IMR-90 (cell line): Measurements from ENCODE around the gene MBD3L2. TPM values are rescaled to one million over a fixed set of nuclear protein-coding genes. Genes with fewer than 3 reads are reported as not detected.

Experiments used
- ATAC-seq: fragments of 200-7000 bp; cut with Tn5 transposase; 2 replicates; pipeline ENCODE4 v1.9.1; 2020; ENCODE audit warnings: low read depth, mild to moderate bottlenecking, moderate library complexity
- BruUV-seq: library from RNA; stranded (reverse); fragments of 400-500 nt; replicated peaks from 2 replicates; lab custom pipeline; 2021; lab: Mats Ljungman, UMichigan
- CTCF ChIA-PET: fragments of 300-600 bp; formaldehyde crosslinking; extraction: SDS; loops from one replicate; lab custom pipeline; 2021; ENCODE audit warnings: antibody characterized with exemption; lab: Yijun Ruan, JAX
- POLR2A ChIA-PET: fragments of 300-600 bp; sonication (Branson Sonifier 250); formaldehyde crosslinking; loops from one replicate; lab custom pipeline; 2022; ENCODE audit warnings: antibody characterized with exemption; ENCODE audit not compliant: unreplicated experiment; lab: Charles Lee
- DNase-seq: peaks from one replicate; pipeline ENCODE4 v3.0.0; 2013
- H2AFZ ChIP-seq: replicated peaks from 2 replicates; pipeline ENCODE3; 2013; ENCODE audit warnings: low read length, mild to moderate bottlenecking; ENCODE audit not compliant: poor library complexity
- H2AK5ac ChIP-seq: 2 replicates; pipeline ENCODE4 v1.6.1; 2013; ENCODE audit warnings: low read depth, low read length, inconsistent platforms
- H2AK9ac ChIP-seq: replicated peaks from 2 replicates; pipeline ENCODE3; 2013; ENCODE audit warnings: mild to moderate bottlenecking, low read depth, low read length, moderate library complexity; ENCODE audit not compliant: poor library complexity
- H2BK120ac ChIP-seq: 2 replicates; pipeline ENCODE4 v1.6.1; 2013; ENCODE audit warnings: low read depth, low read length, inconsistent platforms
- H2BK15ac ChIP-seq: 3 replicates; pipeline ENCODE4 v1.6.1; 2013; ENCODE audit warnings: low read depth, low read length, inconsistent platforms
- H2BK20ac ChIP-seq: 2 replicates; pipeline ENCODE4 v1.6.1; 2013; ENCODE audit warnings: low read depth, mild to moderate bottlenecking, inconsistent platforms, low read length, moderate library complexity
- H2BK5ac ChIP-seq: 2 replicates; pipeline ENCODE4 v1.6.1; 2013; ENCODE audit warnings: mild to moderate bottlenecking, low read depth, low read length, inconsistent platforms; ENCODE audit not compliant: poor library complexity, severe bottlenecking
- H3K14ac ChIP-seq: replicated peaks from 2 replicates; pipeline ENCODE4 v1.6.1; 2013; ENCODE audit warnings: low read depth, low read length, inconsistent platforms
- H3K18ac ChIP-seq: 2 replicates; pipeline ENCODE4 v1.6.1; 2013; ENCODE audit warnings: low read depth, low read length, control low read depth
- H3K23ac ChIP-seq: 2 replicates; pipeline ENCODE4 v1.6.1; 2013; ENCODE audit warnings: low read depth, low read length, inconsistent platforms
- H3K27ac ChIP-seq: 2 replicates; pipeline ENCODE4 v1.5.1; 2013; ENCODE audit warnings: mild to moderate bottlenecking, control low read depth, low read length; ENCODE audit not compliant: insufficient read depth
- H3K27me3 ChIP-seq: 2 replicates; pipeline ENCODE4 v1.6.1; 2013; ENCODE audit warnings: low read length; ENCODE audit not compliant: control insufficient read depth, insufficient read depth
- H3K36me3 ChIP-seq: 2 replicates; pipeline ENCODE4 v1.6.1; 2013; ENCODE audit warnings: low read length, mixed read lengths; ENCODE audit not compliant: control insufficient read depth, insufficient read depth
- H3K4ac ChIP-seq: 2 replicates; pipeline ENCODE4 v1.6.1; 2013; ENCODE audit warnings: low read depth, low read length, inconsistent platforms
- H3K4me1 ChIP-seq: 2 replicates; pipeline ENCODE4 v1.6.1; 2013; ENCODE audit warnings: low read length, mixed read lengths; ENCODE audit not compliant: control insufficient read depth, insufficient read depth
- H3K4me2 ChIP-seq: 2 replicates; pipeline ENCODE4 v1.6.1; 2013; ENCODE audit warnings: low read depth, mild to moderate bottlenecking, control low read depth, low read length, moderate library complexity
- H3K4me3 ChIP-seq: 2 replicates; pipeline ENCODE4 v1.5.1; 2013; ENCODE audit warnings: low read depth, mild to moderate bottlenecking, control low read depth, low read length, moderate library complexity; ENCODE audit not compliant: insufficient read depth
- H3K56ac ChIP-seq: 2 replicates; pipeline ENCODE4 v1.6.1; 2013; ENCODE audit warnings: low read length, inconsistent platforms; ENCODE audit not compliant: insufficient read depth; ENCODE audit errors: extremely low read depth
- H3K79me1 ChIP-seq, 2 experiments: 2 replicates each; pipeline ENCODE4 v1.6.1; 2013; ENCODE audit warnings: low read length in 2 of 2, inconsistent platforms in 1 of 2, low read depth in 1 of 2
- H3K9ac ChIP-seq: 2 replicates; pipeline ENCODE4 v1.6.1; 2013; ENCODE audit warnings: low read depth, low read length, control low read depth
- H3K9me1 ChIP-seq: 2 replicates; pipeline ENCODE4 v1.6.1; 2013; ENCODE audit warnings: low read length, inconsistent platforms; ENCODE audit not compliant: insufficient read depth
- H3K9me3 ChIP-seq: 2 replicates; pipeline ENCODE4 v1.6.1; 2013; ENCODE audit warnings: low read length; ENCODE audit not compliant: control insufficient read depth, insufficient read depth
- H4K20me1 ChIP-seq: 2 replicates; pipeline ENCODE4 v1.6.1; 2013; ENCODE audit warnings: low read length, inconsistent platforms; ENCODE audit not compliant: insufficient read depth
- H4K5ac ChIP-seq: 2 replicates; pipeline ENCODE4 v1.6.1; 2013; ENCODE audit warnings: mild to moderate bottlenecking, low read depth, low read length, control low read depth
- H4K8ac ChIP-seq, 2 experiments: 2 replicates each; pipeline ENCODE4 v1.6.1; 2013; ENCODE audit warnings: low read depth in 2 of 2, low read length in 2 of 2, control low read depth in 1 of 2, inconsistent platforms in 1 of 2
- H4K91ac ChIP-seq: 2 replicates; pipeline ENCODE4 v1.6.1; 2013; ENCODE audit warnings: low read depth, low read length, inconsistent platforms; ENCODE audit not compliant: insufficient read depth
- BHLHE40 ChIP-seq: fragments of 150-350 bp; IDR thresholded peaks from 2 replicates; pipeline ENCODE4 v1.6.1; 2016; ENCODE audit warnings: mild to moderate bottlenecking, low read depth, low read length
- CEBPB ChIP-seq: IDR thresholded peaks from 2 replicates; pipeline ENCODE4 v1.6.1; 2012; ENCODE audit warnings: low read depth, low read length, improper control_type of control experiment
- CHD1 ChIP-seq: IDR thresholded peaks from 2 replicates; pipeline ENCODE4 v1.6.1; 2012; ENCODE audit warnings: low read depth, low read length, improper control_type of control experiment
- FOS ChIP-seq: fragments of 150-350 bp; IDR thresholded peaks from 2 replicates; pipeline ENCODE4 v1.6.1; 2016; ENCODE audit warnings: low read depth, low read length
- MAFK ChIP-seq: IDR thresholded peaks from 2 replicates; pipeline ENCODE4 v1.6.1; 2012; ENCODE audit warnings: low read depth, low read length, improper control_type of control experiment
- MAZ ChIP-seq: IDR thresholded peaks from 2 replicates; pipeline ENCODE4 v1.6.1; 2012; ENCODE audit warnings: low read depth, mild to moderate bottlenecking, low read length, improper control_type of control experiment, moderate library complexity, borderline replicate concordance
- MXI1 ChIP-seq: IDR thresholded peaks from 2 replicates; pipeline ENCODE4 v1.6.1; 2012; ENCODE audit warnings: low read depth, mild to moderate bottlenecking, low read length, moderate library complexity, borderline replicate concordance
- POLR2A ChIP-seq: IDR thresholded peaks from 2 replicates; pipeline ENCODE4 v1.6.1; 2012; ENCODE audit warnings: mild to moderate bottlenecking, low read depth, low read length
- RCOR1 ChIP-seq: IDR thresholded peaks from 2 replicates; pipeline ENCODE4 v1.6.1; 2012; ENCODE audit warnings: mild to moderate bottlenecking, low read length, improper control_type of control experiment; ENCODE audit not compliant: insufficient replicate concordance
- SMC3 ChIP-seq: fragments of 150-350 bp; IDR thresholded peaks from 2 replicates; pipeline ENCODE4 v1.6.1; 2016; ENCODE audit warnings: low read depth, mild to moderate bottlenecking, antibody characterized with exemption, low read length, moderate library complexity
- WGBS, 2 experiments: methylation state at CpG; one replicate each; pipeline versions ENCODE4 v1.1.5 to v1.1.7; 2013; ENCODE audit warnings: missing lambda C conversion rate in 2 of 2; ENCODE audit not compliant: insufficient read length in 1 of 2; ENCODE audit errors: extremely low coverage in 2 of 2; 5-methylcytosine and 5-hydroxymethylcytosine counted together
- dilution Hi-C: fragments of 300-500 bp; cut with HindIII; formaldehyde crosslinking; loops from one replicate; pipeline ENCODE4 v1.14.3; 2018; ENCODE audit warnings: low sequenced_read_pairs; ENCODE audit not compliant: unreplicated experiment
- in situ Hi-C: fragments of 300-500 bp; cut with MboI; formaldehyde crosslinking; loops from 3 replicates; pipeline ENCODE4 v1.14.3; 2019; ENCODE audit warnings: low sequenced_read_pairs, inconsistent platforms, mixed read lengths
- intact Hi-C: fragments of 100-400 bp; cut with micrococcal nuclease; formaldehyde crosslinking; loops from 2 replicates; pipeline ENCODE4 v1.10.0; 2022
- polyA plus RNA-seq, 3 experiments: library from polyadenylated mRNA; depleted of rRNA; stranded (reverse); fragments of >200 nt; gene quantifications; 2 replicates each; pipeline ENCODE4 v1.2.3, GENCODE V29; 2012; ENCODE audit warnings: low replicate concordance in 1 of 3
- total RNA-seq: library from RNA; depleted of rRNA; stranded (reverse); fragments of >200 nt; gene quantifications from 2 replicates; pipeline ENCODE4 v1.2.3, GENCODE V29; 2012
- TF ChIP-seq, protein P1 (sequence below): conservative IDR thresholded peaks from 2 replicates; pipeline ENCODE4 v1.5.1; 2012; ENCODE audit warnings: mild to moderate bottlenecking, low read depth, low read length, improper control_type of control experiment
- TF ChIP-seq, protein P2 (sequence below): fragments of 150-350 bp; IDR thresholded peaks from 2 replicates; pipeline ENCODE4 v1.6.1; 2017; ENCODE audit warnings: mild to moderate bottlenecking, antibody characterized with exemption, low read length, low read depth

The MBD3L2 gene
- total and polyA plus RNA-seq, 2 of the 4 experiments (the other 2 are of a cell fraction), result not detected

DNA sequence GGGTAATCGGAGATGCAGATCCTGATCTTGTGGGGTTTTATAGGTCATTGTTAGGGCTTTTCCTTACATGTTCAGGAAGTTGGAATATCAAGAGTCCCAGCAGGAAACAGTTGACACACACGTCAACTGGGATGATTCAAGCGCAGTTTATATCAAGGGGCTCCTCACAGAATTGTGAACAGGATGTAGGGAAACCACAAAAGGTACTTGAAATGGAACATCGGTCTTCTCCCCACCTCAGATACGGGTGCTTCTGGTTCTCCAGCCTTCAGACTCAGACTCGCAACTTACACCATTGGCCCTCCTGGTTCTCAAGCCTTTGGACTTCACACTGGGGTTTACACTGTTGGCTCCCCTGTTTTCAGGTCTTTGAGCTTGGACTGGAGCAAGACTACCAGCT, 39.9 kb downstream of the MBD3L2 start:
- CTCF ChIA-PET, result no interaction called here
- no TSS peak for BruUV-seq
- dilution Hi-C loops, result no loop called here

More for the DNA sequence above, 39.9 kb downstream of the MBD3L2 start:
- no peak overlapping the region for H2AFZ ChIP-seq
- intact Hi-C loops (no loop called here), in situ Hi-C loops (no loop called here)
- WGBS, 2 experiments, result no CpG with 5 or more reads among the region's 6 CpGs
- H3K4me2 ChIP-seq, result no peak overlapping the region
- H2BK120ac ChIP-seq, result no peak overlapping the region
- no peak overlapping the region for H2BK15ac ChIP-seq
- no peaks in the 10 kb centered on the region for H4K20me1 ChIP-seq
- no peak overlapping the region for H4K8ac ChIP-seq
- H3K27ac ChIP-seq, result no peak overlapping the region
- no peak overlapping the region for H3K4ac ChIP-seq
- H2BK20ac ChIP-seq, result no peak overlapping the region
- no peak overlapping the region for H3K4me3 ChIP-seq
- TF ChIP-seq RCOR1 (no peak), CHD1 (no peak), MXI1 (no peak), MAFK (no peak), BHLHE40 (no peak), SMC3 (no peak), POLR2A (no peak), MAZ (no peak), FOS (no peak), CEBPB (no peak)
- TF ChIP-seq, protein P1, sequence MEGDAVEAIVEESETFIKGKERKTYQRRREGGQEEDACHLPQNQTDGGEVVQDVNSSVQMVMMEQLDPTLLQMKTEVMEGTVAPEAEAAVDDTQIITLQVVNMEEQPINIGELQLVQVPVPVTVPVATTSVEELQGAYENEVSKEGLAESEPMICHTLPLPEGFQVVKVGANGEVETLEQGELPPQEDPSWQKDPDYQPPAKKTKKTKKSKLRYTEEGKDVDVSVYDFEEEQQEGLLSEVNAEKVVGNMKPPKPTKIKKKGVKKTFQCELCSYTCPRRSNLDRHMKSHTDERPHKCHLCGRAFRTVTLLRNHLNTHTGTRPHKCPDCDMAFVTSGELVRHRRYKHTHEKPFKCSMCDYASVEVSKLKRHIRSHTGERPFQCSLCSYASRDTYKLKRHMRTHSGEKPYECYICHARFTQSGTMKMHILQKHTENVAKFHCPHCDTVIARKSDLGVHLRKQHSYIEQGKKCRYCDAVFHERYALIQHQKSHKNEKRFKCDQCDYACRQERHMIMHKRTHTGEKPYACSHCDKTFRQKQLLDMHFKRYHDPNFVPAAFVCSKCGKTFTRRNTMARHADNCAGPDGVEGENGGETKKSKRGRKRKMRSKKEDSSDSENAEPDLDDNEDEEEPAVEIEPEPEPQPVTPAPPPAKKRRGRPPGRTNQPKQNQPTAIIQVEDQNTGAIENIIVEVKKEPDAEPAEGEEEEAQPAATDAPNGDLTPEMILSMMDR, result no peak
- TF ChIP-seq, protein P2, sequence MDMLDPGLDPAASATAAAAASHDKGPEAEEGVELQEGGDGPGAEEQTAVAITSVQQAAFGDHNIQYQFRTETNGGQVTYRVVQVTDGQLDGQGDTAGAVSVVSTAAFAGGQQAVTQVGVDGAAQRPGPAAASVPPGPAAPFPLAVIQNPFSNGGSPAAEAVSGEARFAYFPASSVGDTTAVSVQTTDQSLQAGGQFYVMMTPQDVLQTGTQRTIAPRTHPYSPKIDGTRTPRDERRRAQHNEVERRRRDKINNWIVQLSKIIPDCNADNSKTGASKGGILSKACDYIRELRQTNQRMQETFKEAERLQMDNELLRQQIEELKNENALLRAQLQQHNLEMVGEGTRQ, result no peak
- H3K4me1 ChIP-seq, result no peaks in the 10 kb centered on the region
- no peak overlapping the region for H3K18ac ChIP-seq
- H2AK9ac ChIP-seq, result no peak overlapping the region
- no peak overlapping the region for H3K9ac ChIP-seq
- H4K91ac ChIP-seq, result no peak overlapping the region
- H3K56ac ChIP-seq, result no peak overlapping the region
- H2AK5ac ChIP-seq, result no peak overlapping the region
- no peaks in the 10 kb centered on the region for H3K79me1 ChIP-seq
- H2BK5ac ChIP-seq, result no peak overlapping the region
- peaks cover 37% of the 10 kb centered on the region for H3K36me3 ChIP-seq
- H4K5ac ChIP-seq, result no peak overlapping the region
- POLR2A ChIA-PET, result no interaction called here
- no peaks in the 10 kb centered on the region for H3K27me3 ChIP-seq
- H3K23ac ChIP-seq, result no peak overlapping the region
- no peak overlapping the region for H3K14ac ChIP-seq
- no peaks in the 10 kb centered on the region for H3K9me1 ChIP-seq
- DNase-seq (no peak), ATAC-seq (no peak)
- H3K9me3 ChIP-seq, result peaks cover 70% of the 10 kb centered on the region
